H1 (cell line): Measurements from ENCODE around the gene GRK5. TPM values are rescaled to one million over a fixed set of nuclear protein-coding genes. Genes with fewer than 3 reads are reported as not detected.

Experiments used
- FOSL1 ChIP-seq: IDR thresholded peaks from 2 replicates; pipeline ENCODE4 v1.6.1; 2011; ENCODE audit warnings: mild to moderate bottlenecking, low read depth, low read length, moderate library complexity; ENCODE audit not compliant: insufficient read depth
- polyA plus RNA-seq, 7 experiments: library from polyadenylated mRNA; depleted of rRNA in 3 of 7; stranded (reverse) in 5 of 7; unstranded in 2 of 7; fragments of >200 nt in 5 of 7; fragments of 200-250 nt in 2 of 7; gene quantifications; 1 replicate in 5 of 7; 2 replicates in 1 of 7; 4 replicates in 1 of 7; pipeline versions ENCODE4 v1.2.1 to v1.2.3, GENCODE V29; 2011 to 2013; ENCODE audit warnings: missing spikeins in 2 of 7, mixed read lengths in 2 of 7
- total RNA-seq: library from RNA; stranded (reverse); fragmentation: NEBNext Ultra II Directional; extraction: Animal tissue kit (Norgen Biotek cat#: 25700); gene quantifications from 2 replicates; pipeline ENCODE4 v1.2.1, GENCODE V29; 2021

The GRK5 gene
- total and polyA plus RNA-seq, 2 of the 8 experiments (the other 6 are each of a cell fraction or from before 2014, with no cell fraction given), result 0.54 to 2.5 TPM

DNA sequence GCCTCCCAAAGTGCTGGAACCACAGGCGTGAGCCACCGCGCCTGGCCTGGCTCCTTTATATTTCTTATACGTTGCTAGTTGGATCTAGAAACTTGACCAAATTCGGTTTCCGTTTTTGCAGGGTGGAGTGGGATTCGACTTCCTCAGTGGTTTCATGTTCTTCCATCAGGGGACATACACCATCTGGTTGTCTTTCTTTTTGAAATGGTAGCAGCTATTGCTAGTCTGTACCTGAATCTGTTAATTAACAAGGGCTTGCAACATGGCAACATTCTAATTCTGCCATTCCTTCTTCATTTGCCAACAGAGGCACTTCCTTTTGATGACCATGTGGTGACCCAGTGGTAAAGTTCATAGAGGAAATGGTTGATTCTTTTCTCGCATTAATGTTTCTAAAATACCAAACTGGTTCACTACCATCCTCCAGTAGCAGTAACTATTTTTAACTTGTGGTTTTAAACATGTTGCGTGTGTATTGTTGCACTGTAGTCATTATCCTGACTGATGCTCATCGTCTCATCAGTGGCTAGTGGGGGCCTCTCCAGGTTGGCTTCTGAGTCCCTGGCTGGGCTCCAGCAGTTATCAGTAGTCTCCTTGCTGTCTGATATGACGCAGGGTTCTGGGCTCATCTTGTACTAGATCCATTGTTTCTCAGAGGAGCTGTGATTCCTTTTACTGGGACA lies 175.9 kb downstream of the GRK5 start (continued):
- TF ChIP-seq FOSL1, result no peak
- TF ChIP-seq, all 59 proteins: peak for 0
